Hematopoietic multipotent progenitor cell treated with erythropoietin and hydrocortisone succinate and interleukin-3 and kit ligand, for 15 days (in vitro differentiated cells): ENCODE data around the gene PADI6.
"Not testable (repeated sequence)": the region's sequence is repeated elsewhere in the genome, so short reads cannot be mapped to it uniquely, and the experiment has no call there.

ENCODE experiments used
- DNase-seq: peaks from one replicate; pipeline ENCODE4 v3.0.0-alpha.2; 2015; ENCODE audit warnings: low spot score

The PADI6 gene

DNA sequence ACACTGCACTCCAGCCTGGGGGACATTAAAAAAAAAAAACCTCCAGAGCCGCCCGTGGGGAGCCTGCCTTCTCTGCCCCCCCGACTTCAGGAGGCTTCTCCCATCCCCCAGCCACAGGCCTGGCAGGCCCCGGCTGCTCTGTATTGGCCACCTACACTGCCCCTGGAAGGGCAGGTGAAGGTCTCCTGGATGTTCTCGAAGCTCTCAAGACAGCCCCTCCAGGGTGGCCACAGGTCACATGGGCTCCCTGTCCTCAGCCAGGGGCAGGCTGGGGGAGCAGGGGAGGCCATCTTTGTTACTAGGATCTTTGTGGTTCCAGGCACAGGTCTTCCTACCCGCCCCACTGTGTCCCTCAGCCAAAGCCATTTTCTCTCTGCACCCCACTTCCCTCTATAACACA is 32.8 kb downstream of the PADI6 start:
- DNase-seq, result no peak

DNA sequence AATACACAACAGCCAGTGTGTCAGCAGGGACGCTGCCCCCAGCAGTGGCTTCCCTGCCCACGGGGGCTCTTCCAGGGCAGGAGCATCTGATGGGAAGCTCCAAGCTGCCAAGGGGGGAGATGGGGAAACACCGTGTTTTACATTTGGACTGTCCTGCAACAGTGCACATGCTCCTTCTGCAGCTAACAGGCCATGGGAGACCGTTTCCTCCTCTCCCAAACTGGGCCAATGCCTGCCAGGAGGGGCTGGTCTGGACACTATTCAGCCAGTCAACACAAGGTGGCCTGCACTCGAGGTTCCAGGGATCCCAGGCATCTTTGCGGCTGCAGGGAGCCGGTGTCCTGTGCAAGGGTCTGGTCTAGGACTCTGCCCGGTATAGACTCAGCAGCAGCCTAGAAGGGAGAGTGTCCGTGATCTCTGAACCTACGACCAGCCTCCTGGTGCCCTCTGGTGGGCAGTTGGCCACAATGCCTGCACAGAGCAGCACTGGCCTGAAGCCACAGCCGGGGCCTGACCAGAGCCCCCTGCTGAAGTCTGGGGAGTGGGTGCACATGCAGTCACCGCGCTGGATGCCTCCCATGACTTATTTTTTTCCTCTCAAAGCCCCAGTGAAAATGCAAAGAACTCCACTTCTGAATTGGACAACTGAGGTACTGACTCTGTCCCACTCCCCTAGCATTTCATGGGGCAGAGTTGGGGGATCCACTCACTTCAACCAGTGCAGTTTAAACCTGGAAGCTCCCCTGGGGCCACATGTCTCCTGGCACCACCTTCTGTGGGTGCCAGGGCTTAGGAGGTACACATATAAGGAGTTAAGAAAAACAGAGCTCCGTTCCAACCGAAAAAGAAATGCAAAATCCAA is 34.1 kb downstream of the PADI6 start:
- DNase-seq, result peak; percentile 59

GRCh38 chr1:17406760-17407475 is 34.9 kb downstream of the PADI6 start:
- DNase-seq, result not testable (repeated sequence)

GRCh38 chr1:17407786-17408514 is 36.0 kb downstream of the PADI6 start:
- DNase-seq, result not testable (repeated sequence)

- DNase-seq, result peak; percentile 46
Measured at GRCh38 chr1:17409391-17409811, 37.4 kb downstream of the PADI6 start.

GRCh38 chr1:17412093-17412870 is 40.3 kb downstream of the PADI6 start:
- no peak for DNase-seq

GRCh38 chr1:17414022-17414421 is 42.0 kb downstream of the PADI6 start:
- DNase-seq, result no peak

GRCh38 chr1:17416389-17416788 is 44.4 kb downstream of the PADI6 start:
- DNase-seq, result no peak

GRCh38 chr1:17419626-17420328 is 47.8 kb downstream of the PADI6 start:
- peak; percentile 67 for DNase-seq

- DNase-seq, result no peak
Measured at GRCh38 chr1:17420391-17420918, 48.5 kb downstream of the PADI6 start.

DNA sequence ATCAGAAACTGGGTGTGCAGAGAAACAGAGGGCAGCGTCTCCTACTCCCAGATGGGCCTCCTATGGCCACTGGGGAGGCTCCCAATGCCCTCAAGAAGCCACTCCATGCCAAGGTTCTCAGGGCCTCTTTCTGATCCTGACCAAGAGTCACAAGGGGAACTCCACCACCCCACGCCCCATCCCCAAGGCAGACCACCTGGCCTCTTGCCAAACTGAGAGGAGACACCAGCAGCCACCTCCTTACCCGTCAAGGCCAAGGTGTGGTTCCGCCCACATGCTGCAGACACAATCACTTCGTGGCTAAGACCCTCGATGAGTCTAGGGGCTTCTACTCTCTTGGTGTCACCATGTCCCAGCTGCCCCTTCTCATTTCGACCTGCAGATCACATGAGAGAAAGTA is 50.5 kb downstream of the PADI6 start:
- no peak for DNase-seq

- DNase-seq, result no peak
Measured at GRCh38 chr1:17423781-17424245, 51.8 kb downstream of the PADI6 start.

DNA sequence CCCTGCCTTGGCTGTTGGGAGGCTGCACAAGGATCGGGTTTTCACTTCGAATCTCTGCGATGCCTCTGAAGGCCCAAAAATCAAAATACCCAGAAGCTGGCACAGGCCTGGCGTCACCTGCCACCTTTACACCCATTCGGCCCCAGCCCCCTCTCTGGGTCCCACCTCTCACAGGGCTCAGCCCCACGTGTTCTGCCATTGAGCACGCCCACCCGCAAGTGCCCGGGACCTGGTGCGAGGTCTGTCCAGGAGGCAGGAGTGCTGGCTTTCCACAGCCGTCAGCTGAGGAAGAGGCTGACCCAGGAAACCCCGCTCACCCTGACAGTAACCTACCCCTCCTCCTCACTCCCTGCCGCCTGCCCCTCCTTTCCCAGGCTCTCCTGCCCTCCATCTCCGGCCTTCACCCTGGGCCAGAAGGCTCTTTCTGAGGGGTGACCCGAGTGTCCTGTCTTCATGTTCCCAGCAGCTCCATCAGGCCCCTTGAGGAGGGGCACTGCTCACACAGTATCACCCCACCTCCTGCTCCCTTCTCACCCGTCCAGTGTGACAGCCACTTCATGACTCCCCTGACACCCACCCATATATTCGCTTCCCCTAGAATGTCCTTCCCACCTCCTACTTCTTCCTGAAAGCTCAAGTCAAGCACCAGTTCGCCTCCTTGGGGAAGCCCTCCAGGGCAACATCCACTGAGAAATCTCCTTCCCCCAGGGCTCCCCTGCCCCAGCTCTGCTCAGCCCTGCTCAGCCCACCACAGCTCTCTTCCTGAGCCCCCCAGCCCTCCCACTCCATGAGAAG is 54.0 kb downstream of the PADI6 start:
- DNase-seq, result no peak

DNA sequence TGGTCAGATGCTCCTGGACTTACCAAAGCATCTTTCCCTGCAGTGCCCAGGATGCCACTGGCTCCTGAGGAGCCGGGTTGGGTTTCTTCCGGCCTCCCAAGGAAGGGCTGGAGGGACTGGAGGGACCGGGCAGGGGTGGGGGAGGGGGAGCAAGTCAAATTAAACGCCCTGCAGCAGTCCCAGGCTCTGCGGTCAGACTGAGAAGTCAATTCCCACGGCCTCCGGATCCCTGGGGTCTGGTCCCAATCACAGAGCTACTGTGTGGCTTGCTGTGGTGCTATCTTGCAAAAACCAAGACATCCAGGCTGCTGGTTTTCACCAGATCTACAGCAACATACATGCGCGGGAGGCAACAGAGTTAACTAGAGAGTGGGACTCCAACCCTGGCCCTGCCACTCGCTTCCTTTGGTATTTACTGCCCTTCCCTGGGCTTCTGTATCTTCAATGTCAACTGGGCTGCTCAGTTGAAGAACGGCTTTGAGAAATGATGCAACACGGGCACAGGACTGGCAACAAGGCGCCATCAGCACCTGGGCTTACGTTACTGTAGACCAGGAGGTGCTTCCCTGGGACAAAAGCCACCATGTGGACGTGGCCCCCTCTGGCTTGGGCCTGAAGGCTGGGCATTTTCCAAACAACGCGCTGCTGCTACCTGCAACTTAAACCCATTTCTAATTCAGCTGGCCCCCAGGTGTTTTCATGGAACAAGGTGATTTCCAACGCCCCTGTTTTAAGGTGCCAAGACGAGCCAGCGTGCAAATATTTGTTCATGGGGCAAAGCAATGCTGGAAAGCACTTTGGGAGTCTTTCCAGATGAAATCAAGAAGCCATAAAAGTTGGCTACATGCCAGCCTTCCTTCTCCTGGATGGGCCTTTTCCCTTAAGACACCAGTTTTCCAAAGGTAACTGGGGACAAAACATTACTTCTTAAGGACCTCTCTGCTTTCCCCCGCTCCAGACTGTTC is 56.0 kb downstream of the PADI6 start:
- DNase-seq, result no peak

GRCh38 chr1:17429183-17429582 is 57.2 kb downstream of the PADI6 start:
- no peak for DNase-seq

- DNase-seq, result no peak
Measured at GRCh38 chr1:17432412-17432811, 60.4 kb downstream of the PADI6 start.

DNA sequence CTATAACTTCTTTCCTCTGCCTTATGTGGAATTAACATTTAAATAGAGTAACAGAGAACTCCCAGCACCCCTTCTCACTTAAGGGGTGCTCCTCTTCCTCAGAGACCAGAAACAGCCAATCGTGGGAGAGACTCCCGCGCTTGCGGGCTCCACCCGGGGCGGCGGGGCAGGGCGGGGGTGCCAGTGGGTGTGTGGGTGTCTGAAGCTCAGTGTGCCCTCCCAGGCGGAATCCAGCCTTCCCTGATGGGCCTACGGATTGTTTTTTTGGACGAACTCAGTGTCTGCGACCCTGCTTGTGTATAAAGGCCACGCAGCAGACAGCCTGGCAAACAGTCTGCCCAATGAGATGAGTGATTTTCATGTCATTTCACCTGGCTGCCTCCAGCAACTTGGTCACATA is 61.3 kb downstream of the PADI6 start:
- no peak for DNase-seq

DNA sequence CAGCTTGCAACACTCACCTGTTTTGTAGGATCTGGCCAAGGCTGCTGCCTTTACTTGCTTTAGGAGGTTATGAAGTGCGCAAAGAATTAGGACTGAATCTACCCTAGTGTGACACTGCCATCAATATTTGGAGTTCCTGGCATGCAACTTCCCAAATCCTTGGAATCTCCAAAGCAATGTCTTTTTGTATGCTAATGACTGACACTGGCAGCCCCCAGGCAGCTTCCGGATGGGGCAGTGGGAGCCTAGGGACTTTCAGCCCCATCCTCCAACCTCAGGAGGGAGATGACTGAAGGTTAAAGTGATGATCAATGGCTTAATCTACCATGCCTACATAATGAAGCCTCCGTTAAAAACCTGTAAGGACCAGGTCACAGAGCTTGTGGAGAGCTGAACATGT is 62.0 kb downstream of the PADI6 start:
- DNase-seq, result no peak

DNA sequence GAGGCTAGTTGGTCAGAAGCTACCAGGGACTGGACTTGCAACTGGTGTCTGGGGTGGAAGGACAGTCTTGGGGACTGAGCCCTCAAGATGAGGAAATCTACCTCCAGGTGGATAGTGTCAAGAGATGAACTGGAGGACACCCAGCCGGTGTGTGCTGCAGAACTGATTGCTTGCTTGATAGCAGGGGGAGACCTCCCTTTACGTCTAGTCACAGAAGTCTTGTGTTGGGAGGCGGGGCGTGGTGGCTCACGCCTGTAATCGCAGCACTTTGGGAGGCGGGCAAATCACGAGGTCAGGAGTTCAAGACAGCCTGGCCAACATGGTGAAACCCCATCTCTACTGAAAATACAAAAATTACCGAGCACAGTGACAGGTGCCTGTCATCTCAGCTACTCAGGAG is 62.6 kb downstream of the PADI6 start:
- no peak for DNase-seq
